ENCODE measurements around the gene TMTC4. TPM values are rescaled to one million over a fixed set of nuclear protein-coding genes. Genes with fewer than 3 reads are reported as not detected.
A peak's percentile ranks its signal among the peaks of the same experiment; 100 is the strongest.

The TMTC4 gene
- total RNA-seq, 1 experiment from 2014 or later = 14.6 TPM

DNA sequence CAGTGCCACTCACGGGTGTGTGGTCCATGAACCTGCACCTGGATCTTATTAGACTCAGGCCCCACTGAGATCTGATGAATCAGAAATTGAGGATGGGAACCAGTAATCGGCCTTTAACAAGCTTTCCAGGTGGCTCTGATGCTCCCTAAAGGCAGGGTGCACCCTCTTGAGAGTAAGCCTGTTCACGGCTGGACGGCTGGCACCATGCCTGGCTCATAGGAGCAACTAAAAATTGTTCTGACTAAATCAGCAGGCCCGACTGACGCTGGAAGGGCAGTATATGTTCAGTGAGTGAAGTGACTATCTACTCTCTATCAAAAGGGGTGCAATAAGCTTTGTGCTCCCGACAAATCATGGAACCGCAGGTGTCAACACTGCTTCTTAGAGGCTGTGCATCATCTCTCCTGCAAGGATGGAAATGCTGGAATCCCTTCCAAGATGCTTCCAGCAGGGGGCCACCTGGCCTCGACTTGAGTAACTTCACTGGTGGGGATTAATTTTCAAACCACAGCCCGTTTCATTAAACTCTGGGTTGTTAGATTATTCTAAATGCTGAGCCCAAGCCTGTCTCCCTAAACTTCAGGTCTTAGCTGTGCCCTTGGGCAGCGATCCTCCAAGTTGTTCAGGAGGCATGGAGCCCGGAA, 28.4 kb downstream of the TMTC4 start:
- ATAC-seq (no peak), DNase-seq (ENCODE audit: low read depth, low spot score) (no peak)
- Histone ChIP-seq H3K9me3 (ENCODE audit: control insufficient read depth, insufficient read depth, low read depth, low read length) (no peaks in the 10 kb centered on the region), H3K36me3 (ENCODE audit: control insufficient read depth, insufficient read depth, low read length) (no peaks in the 10 kb centered on the region), H3K27ac (ENCODE audit: low read length) (no peak overlapping the region), H3K27me3 (ENCODE audit: control insufficient read depth, insufficient read depth, low read length) (no peaks in the 10 kb centered on the region), H3K4me3 (ENCODE audit: low read depth in 2 of 2, low read length in 2 of 2) (no peak overlapping the region), H3K4me1 (ENCODE audit: control insufficient read depth, insufficient read depth, low read length) (no peaks in the 10 kb centered on the region)
- ChIA-PET CTCF (no interaction called here), POLR2A (no interaction called here)
- TF ChIP-seq, protein P1, sequence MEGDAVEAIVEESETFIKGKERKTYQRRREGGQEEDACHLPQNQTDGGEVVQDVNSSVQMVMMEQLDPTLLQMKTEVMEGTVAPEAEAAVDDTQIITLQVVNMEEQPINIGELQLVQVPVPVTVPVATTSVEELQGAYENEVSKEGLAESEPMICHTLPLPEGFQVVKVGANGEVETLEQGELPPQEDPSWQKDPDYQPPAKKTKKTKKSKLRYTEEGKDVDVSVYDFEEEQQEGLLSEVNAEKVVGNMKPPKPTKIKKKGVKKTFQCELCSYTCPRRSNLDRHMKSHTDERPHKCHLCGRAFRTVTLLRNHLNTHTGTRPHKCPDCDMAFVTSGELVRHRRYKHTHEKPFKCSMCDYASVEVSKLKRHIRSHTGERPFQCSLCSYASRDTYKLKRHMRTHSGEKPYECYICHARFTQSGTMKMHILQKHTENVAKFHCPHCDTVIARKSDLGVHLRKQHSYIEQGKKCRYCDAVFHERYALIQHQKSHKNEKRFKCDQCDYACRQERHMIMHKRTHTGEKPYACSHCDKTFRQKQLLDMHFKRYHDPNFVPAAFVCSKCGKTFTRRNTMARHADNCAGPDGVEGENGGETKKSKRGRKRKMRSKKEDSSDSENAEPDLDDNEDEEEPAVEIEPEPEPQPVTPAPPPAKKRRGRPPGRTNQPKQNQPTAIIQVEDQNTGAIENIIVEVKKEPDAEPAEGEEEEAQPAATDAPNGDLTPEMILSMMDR (IDR thresholded peaks at IDR 0.05) = peak; percentile 51
- no peak for TF ChIP-seq SIN3A (IDR thresholded peaks at IDR 0.05; ENCODE audit: borderline replicate concordance, insufficient read depth, low read depth, low read length)
- no TSS peak for BruUV-seq (replicated peaks)
- in situ Hi-C loops (cut with HindIII; ENCODE audit: low pct_unique_long_range_greater_than_20kb, low sequenced_read_pairs) = no loop called here
- intact Hi-C loops (cut with micrococcal nuclease; ENCODE audit: unreplicated experiment) = no loop called here

DNA sequence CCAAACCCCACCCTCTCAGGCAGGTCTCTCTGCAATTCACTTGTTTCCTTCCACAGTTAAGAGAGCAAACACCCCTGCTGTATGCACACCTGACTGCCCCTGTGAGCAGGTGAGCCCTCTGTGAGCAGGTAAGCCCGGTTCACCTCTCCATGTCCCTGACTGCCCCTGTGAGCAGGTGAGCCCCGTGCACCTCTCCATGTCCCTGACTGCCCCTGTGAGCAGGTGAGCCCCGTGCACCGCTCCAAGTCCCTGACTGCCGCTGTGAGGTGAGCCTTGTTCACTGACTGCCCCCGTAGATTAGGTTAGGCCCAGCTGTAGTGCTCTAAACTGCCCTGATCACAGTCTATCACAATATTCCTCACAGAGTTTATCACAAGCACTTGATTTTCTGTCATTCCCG, 29.2 kb downstream of the TMTC4 start:
- Histone ChIP-seq H3K4me3 (ENCODE audit: low read depth in 2 of 2, low read length in 2 of 2) (no peak overlapping the region), H3K27ac (ENCODE audit: low read length) (no peak overlapping the region), H3K9me3 (ENCODE audit: control insufficient read depth, insufficient read depth, low read depth, low read length) (no peaks in the 10 kb centered on the region), H3K36me3 (ENCODE audit: control insufficient read depth, insufficient read depth, low read length) (no peaks in the 10 kb centered on the region), H3K27me3 (ENCODE audit: control insufficient read depth, insufficient read depth, low read length) (no peaks in the 10 kb centered on the region), H3K4me1 (ENCODE audit: control insufficient read depth, insufficient read depth, low read length) (no peaks in the 10 kb centered on the region)
- ATAC-seq (no peak), DNase-seq (ENCODE audit: low read depth, low spot score) (no peak)
- in situ Hi-C loops (cut with HindIII; ENCODE audit: low pct_unique_long_range_greater_than_20kb, low sequenced_read_pairs) (no loop called here), intact Hi-C loops (cut with micrococcal nuclease; ENCODE audit: unreplicated experiment) (no loop called here)
- POLR2A ChIA-PET = no interaction called here
- CTCF ChIA-PET = no interaction called here
- TF ChIP-seq, protein P1 (IDR thresholded peaks at IDR 0.05) = no peak
- no peak for TF ChIP-seq SIN3A (IDR thresholded peaks at IDR 0.05; ENCODE audit: borderline replicate concordance, insufficient read depth, low read depth, low read length)
- TF ChIP-seq, protein P2, sequence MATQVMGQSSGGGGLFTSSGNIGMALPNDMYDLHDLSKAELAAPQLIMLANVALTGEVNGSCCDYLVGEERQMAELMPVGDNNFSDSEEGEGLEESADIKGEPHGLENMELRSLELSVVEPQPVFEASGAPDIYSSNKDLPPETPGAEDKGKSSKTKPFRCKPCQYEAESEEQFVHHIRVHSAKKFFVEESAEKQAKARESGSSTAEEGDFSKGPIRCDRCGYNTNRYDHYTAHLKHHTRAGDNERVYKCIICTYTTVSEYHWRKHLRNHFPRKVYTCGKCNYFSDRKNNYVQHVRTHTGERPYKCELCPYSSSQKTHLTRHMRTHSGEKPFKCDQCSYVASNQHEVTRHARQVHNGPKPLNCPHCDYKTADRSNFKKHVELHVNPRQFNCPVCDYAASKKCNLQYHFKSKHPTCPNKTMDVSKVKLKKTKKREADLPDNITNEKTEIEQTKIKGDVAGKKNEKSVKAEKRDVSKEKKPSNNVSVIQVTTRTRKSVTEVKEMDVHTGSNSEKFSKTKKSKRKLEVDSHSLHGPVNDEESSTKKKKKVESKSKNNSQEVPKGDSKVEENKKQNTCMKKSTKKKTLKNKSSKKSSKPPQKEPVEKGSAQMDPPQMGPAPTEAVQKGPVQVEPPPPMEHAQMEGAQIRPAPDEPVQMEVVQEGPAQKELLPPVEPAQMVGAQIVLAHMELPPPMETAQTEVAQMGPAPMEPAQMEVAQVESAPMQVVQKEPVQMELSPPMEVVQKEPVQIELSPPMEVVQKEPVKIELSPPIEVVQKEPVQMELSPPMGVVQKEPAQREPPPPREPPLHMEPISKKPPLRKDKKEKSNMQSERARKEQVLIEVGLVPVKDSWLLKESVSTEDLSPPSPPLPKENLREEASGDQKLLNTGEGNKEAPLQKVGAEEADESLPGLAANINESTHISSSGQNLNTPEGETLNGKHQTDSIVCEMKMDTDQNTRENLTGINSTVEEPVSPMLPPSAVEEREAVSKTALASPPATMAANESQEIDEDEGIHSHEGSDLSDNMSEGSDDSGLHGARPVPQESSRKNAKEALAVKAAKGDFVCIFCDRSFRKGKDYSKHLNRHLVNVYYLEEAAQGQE (IDR thresholded peaks at IDR 0.05; ENCODE audit: insufficient read depth in 1 of 2, low read depth in 2 of 2, low read length in 1 of 2) = no peak
- TF ChIP-seq TCF7L2 (IDR thresholded peaks at IDR 0.05; ENCODE audit: low read depth, low read length) = no peak
- no peak for TF ChIP-seq POLR2AphosphoS5 (IDR thresholded peaks at IDR 0.05; ENCODE audit: low read depth, low read length)
- BruUV-seq (replicated peaks) = no TSS peak
